K562 treated with DMSO at 1 percent for 24 hours (cell line): ENCODE results near the gene CEP78. TPM values are rescaled to one million over a fixed set of nuclear protein-coding genes. Genes with fewer than 3 reads are reported as not detected.

Source experiments
- total RNA-seq: library from RNA; unstranded; fragments of 300-600 nt; gene quantifications from 2 replicates; pipeline ENCODE4 v1.2.3, GENCODE V29; 2022; ENCODE audit warnings: low read depth; ENCODE audit not compliant: insufficient read depth

Gene CEP78
- 10.8 and 13.7 TPM in 2 replicates for total RNA-seq

GRCh38 chr9:78235762-78236550 lies at the start of gene CEP78:
TSS of gene CEP78 (plus strand) at chr9:78236075. CDS start at chr9:78236351, 276 bp downstream.

GRCh38 chr9:78296893-78297671 lies 61.2 kb downstream of the CEP78 start, which contains the start of gene PSAT1:
TSS of gene PSAT1 (plus strand) at chr9:78297125. CDS start at chr9:78297211, 86 bp downstream.

Other genes with a start within 250 kb of the CEP78 start
- 4.4 and 4.7 TPM in 2 replicates for gene GNAQ, start 204.3 kb upstream of the CEP78 start, total RNA-seq
- 165 and 167 TPM in 2 replicates for gene PSAT1, start 61.0 kb downstream of the CEP78 start, total RNA-seq